ENCODE measurements around the gene ZYX.

Gene ZYX

GRCh38 chr7:143362131-143363015, 18.8 kb upstream of the ZYX start, which contains the start of gene FAM131B:
FAM131B (minus strand) TSS chr7:143362713; CDS start chr7:143362603, 110 bp downstream.
- DNase-seq (ENCODE audit: low spot score) = no peak

- no peak for DNase-seq (ENCODE audit: low spot score)
These were observed 17.9 kb upstream of the ZYX start for GRCh38 chr7:143363016-143363937.

GRCh38 chr7:143367972-143368371, 13.2 kb upstream of the ZYX start:
- no peak for DNase-seq (ENCODE audit: low spot score)

GRCh38 chr7:143368387-143368786, 12.8 kb upstream of the ZYX start:
- DNase-seq (ENCODE audit: low spot score) = no peak

- no peak for DNase-seq (ENCODE audit: low spot score)
These were observed 11.2 kb upstream of the ZYX start for GRCh38 chr7:143369678-143370651.

GRCh38 chr7:143372070-143372469, 9.1 kb upstream of the ZYX start:
- DNase-seq (ENCODE audit: low spot score) = no peak

- DNase-seq (ENCODE audit: low spot score) = no peak
These were observed 7.8 kb upstream of the ZYX start for GRCh38 chr7:143373255-143373794.

- DNase-seq (ENCODE audit: low spot score) = no peak
These were observed 6.6 kb upstream of the ZYX start for GRCh38 chr7:143374561-143374960.

GRCh38 chr7:143375298-143376034, 5.7 kb upstream of the ZYX start:
- DNase-seq (ENCODE audit: low spot score) = no peak

GRCh38 chr7:143376396-143376795, 4.7 kb upstream of the ZYX start:
- DNase-seq (ENCODE audit: low spot score) = no peak

- no peak for DNase-seq (ENCODE audit: low spot score)
These were observed 1.4 kb upstream of the ZYX start for GRCh38 chr7:143379611-143380259.

GRCh38 chr7:143380260-143380645, 892 bp upstream of the ZYX start:
- DNase-seq (ENCODE audit: low spot score) = peak; percentile 37

- DNase-seq (ENCODE audit: low spot score) = no peak
These were observed 431 bp downstream of the ZYX start for GRCh38 chr7:143381427-143382125.

- DNase-seq (ENCODE audit: low spot score) = no peak
These were observed 1.1 kb downstream of the ZYX start for GRCh38 chr7:143382126-143382790.

- DNase-seq (ENCODE audit: low spot score) = no peak
These were observed 1.9 kb downstream of the ZYX start for GRCh38 chr7:143382791-143383641.

GRCh38 chr7:143383642-143383957, 2.5 kb downstream of the ZYX start:
- DNase-seq (ENCODE audit: low spot score) = no peak

- DNase-seq (ENCODE audit: low spot score) = no peak
These were observed 3.0 kb downstream of the ZYX start for GRCh38 chr7:143384148-143384547.
